Kidney (tissue), 14 donors: ENCODE data around the gene ARHGAP26. TPM values are rescaled to one million over a fixed set of nuclear protein-coding genes. Genes with fewer than 3 reads are reported as not detected.

Experiments used
- DNase-seq, 5 donors: peaks; one replicate each; pipeline ENCODE4 v3.0.0-alpha.2; 2013 to 2020
- FAIRE-seq: peaks from 2 replicates; lab custom pipeline; 2012; peaks lifted over from hg19 to GRCh38; lab: Jason Lieb, UNC
- H3K27ac ChIP-seq, 2 donors: one replicate each; pipeline ENCODE4 v1.7.0; 2013; ENCODE audit warnings: low read depth in 2 of 2, low read length in 2 of 2, inconsistent platforms in 1 of 2
- H3K27me3 ChIP-seq: one replicate; pipeline ENCODE4 v1.7.1; 2013; ENCODE audit warnings: low read length, inconsistent platforms; ENCODE audit not compliant: control insufficient read depth, insufficient read depth
- H3K36me3 ChIP-seq, 3 donors: one replicate each; pipeline versions ENCODE4 v1.7.0 to v1.7.1; 2013; ENCODE audit warnings: low read length in 3 of 3, control low read depth in 1 of 3, inconsistent platforms in 1 of 3; ENCODE audit not compliant: insufficient read depth in 3 of 3, control insufficient read depth in 2 of 3
- H3K4me1 ChIP-seq, 3 donors: one replicate each; pipeline versions ENCODE4 v1.7.0 to v1.7.1; 2013; ENCODE audit warnings: low read length in 3 of 3, inconsistent platforms in 1 of 3, low read depth in 1 of 3; ENCODE audit not compliant: control insufficient read depth in 2 of 3, insufficient read depth in 2 of 3
- H3K4me3 ChIP-seq, 3 donors: one replicate each; pipeline versions ENCODE4 v1.7.0 to v1.8.1; 2013; ENCODE audit warnings: low read length in 3 of 3, control low read depth in 1 of 3, inconsistent platforms in 1 of 3
- H3K9ac ChIP-seq, 3 donors: one replicate each; pipeline versions ENCODE4 v1.7.0 to v1.7.1; 2013; ENCODE audit warnings: low read length in 3 of 3, control low read depth in 1 of 3, inconsistent platforms in 1 of 3
- H3K9me3 ChIP-seq, 3 donors: one replicate each; pipeline versions ENCODE4 v1.7.0 to v1.7.1; 2013; ENCODE audit warnings: low read length in 3 of 3, control low read depth in 1 of 3, inconsistent platforms in 1 of 3; ENCODE audit not compliant: control insufficient read depth in 2 of 3, insufficient read depth in 1 of 3
- CTCF ChIP-seq: IDR thresholded peaks from 3 replicates; pipeline ENCODE4 v1.5.1; 2012; ENCODE audit warnings: mild to moderate bottlenecking, moderate library complexity, borderline replicate concordance; ENCODE audit not compliant: insufficient read depth; ENCODE audit errors: extremely low read depth
- intact Hi-C: fragments of 100-400 bp; cut with DNase I; formaldehyde crosslinking; loops from one replicate; pipeline ENCODE4 v1.11.1; 2022
- polyA plus RNA-seq: library from polyadenylated mRNA; stranded (reverse); fragments of 350-450 nt; fragmentation: Illumina TruSeq; extraction: RNeasy Lipid Tissue Mini Kit (QIAGEN cat#74804); gene quantifications from one replicate; pipeline ENCODE4 v1.2.3, GENCODE V29; 2014; ENCODE audit warnings: low read depth, low replicate concordance; ENCODE audit not compliant: insufficient read depth
- total RNA-seq: library from RNA; stranded (reverse); fragmentation: NEBNext Ultra II Directional; extraction: Animal tissue kit (Norgen Biotek cat#: 25700); gene quantifications from one replicate; pipeline ENCODE4 v1.2.1, GENCODE V29; 2021
- donor health status: control.
- donor health status: control.
- donor health status: control.
- donor health status: control.
- donor health status: control.
- donor health status: DM: yes; HTN: yes; CAD: no.
- donor health status: Normal renal cell carcinoma (clear cell type).

ARHGAP26 gene
- total and polyA plus RNA-seq, 2 donors from 2014 or later: 2.5 to 85.7 TPM

DNA sequence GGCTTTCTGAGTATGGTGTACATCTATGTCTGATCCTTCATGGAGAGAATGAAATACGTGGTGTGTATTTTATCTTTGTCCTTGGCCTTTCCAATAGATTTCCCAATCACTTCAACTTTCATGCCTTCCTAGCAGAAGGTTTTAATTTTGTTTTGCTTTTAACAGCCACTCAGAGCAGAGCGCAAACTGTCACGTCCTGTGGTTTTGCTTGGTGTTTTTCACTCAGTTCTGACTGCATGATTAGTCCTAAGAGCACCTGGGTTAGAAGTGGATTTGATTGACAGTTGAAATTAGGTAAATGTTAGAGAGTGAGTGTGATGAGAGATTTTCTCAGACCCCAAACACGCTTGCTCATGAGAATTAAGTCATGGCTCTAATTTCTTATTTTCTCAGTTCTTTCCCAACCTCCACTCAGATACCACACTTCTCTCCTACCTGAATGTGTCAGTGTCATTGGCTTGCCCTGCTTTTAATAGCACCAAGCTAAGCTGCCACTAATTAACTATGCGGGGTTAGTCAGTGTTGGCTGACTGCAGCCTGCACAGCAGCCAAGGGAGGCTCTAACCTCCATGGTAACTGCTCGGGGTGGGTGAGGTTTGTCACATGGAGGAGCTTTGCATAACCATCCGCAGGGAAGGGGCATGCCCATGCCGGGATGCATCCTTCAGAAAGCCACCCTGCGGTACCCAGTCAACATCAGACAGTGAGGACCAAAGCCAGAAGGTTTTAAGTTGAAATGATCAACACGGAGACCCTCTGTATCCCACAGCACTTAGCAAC, 459.9 kb downstream of the ARHGAP26 start:
- Histone ChIP-seq H3K9ac (peak overlapping the region in 1 of 3 donors; percentile 3), H3K4me1 (peaks cover 0 to 22% (median 18%) of the 10 kb centered on the region in 3 donors), H3K36me3 (no peaks in the 10 kb centered on the region), H3K9me3 (no peaks in the 10 kb centered on the region), H3K4me3 (peak overlapping the region in 1 of 3 donors; percentile 17), H3K27me3 (no peaks in the 10 kb centered on the region), H3K27ac (peak overlapping the region; percentile 44 to 74)
- DNase-seq: peak in 4 of 5 donors; percentile 33 to 83 (median 63)
- peak; percentile 6 for FAIRE-seq
- intact Hi-C loops: no loop called here
- no peak for TF ChIP-seq CTCF

- Histone ChIP-seq H3K9me3 (no peaks in the 10 kb centered on the region), H3K27me3 (no peaks in the 10 kb centered on the region), H3K9ac (no peak overlapping the region), H3K27ac (peak overlapping the region in 1 of 2 donors; percentile 74), H3K4me1 (peaks cover 0 to 22% (median 18%) of the 10 kb centered on the region in 3 donors), H3K36me3 (no peaks in the 10 kb centered on the region), H3K4me3 (no peak overlapping the region)
- intact Hi-C loops: no loop called here
- no peak for TF ChIP-seq CTCF
- no peak for FAIRE-seq
- no peak for DNase-seq
These were observed 460.5 kb downstream of the ARHGAP26 start for GRCh38 chr5:143230676-143230996.

- TF ChIP-seq CTCF: no peak
- DNase-seq (no peak), FAIRE-seq (no peak)
- intact Hi-C loops: no loop called here
- Histone ChIP-seq H3K4me1 (peaks cover 0 to 22% (median 18%) of the 10 kb centered on the region in 3 donors), H3K27ac (peak overlapping the region; percentile 33 to 52), H3K36me3 (no peaks in the 10 kb centered on the region), H3K4me3 (no peak overlapping the region), H3K27me3 (no peaks in the 10 kb centered on the region), H3K9ac (no peak overlapping the region), H3K9me3 (no peaks in the 10 kb centered on the region)
These were observed 461.2 kb downstream of the ARHGAP26 start for GRCh38 chr5:143231416-143231815.
